Smooth muscle cell (in vitro differentiated cells): ENCODE data around the gene RAB2B. TPM values are rescaled to one million over a fixed set of nuclear protein-coding genes. Genes with fewer than 3 reads are reported as not detected.

ENCODE experiments used
- DNase-seq: peaks from one replicate; lab custom pipeline; 2025; ENCODE audit not compliant: unreplicated experiment; lab: John Stamatoyannopoulos, UW
- H2AFZ ChIP-seq: fragments of 200-600 bp; sonication (generic); 2 replicates; pipeline ENCODE4 v1.6.0; 2016; ENCODE audit warnings: antibody characterized with exemption, low read depth, mild to moderate bottlenecking
- H3F3A ChIP-seq: fragments of 200-600 bp; sonication (generic); 2 replicates; pipeline ENCODE4 v1.6.0; 2017; ENCODE audit warnings: antibody characterized with exemption, low read depth
- H3K27ac ChIP-seq: fragments of 200-600 bp; sonication (generic); 2 replicates; pipeline ENCODE4 v1.5.1; 2016; ENCODE audit warnings: low read depth, mild to moderate bottlenecking
- H3K27me3 ChIP-seq: fragments of 200-600 bp; sonication (generic); 2 replicates; pipeline ENCODE4 v1.6.1; 2016; ENCODE audit warnings: low read depth, mild to moderate bottlenecking
- H3K36me3 ChIP-seq: fragments of 200-600 bp; sonication (generic); 2 replicates; pipeline ENCODE4 v1.5.1; 2016; ENCODE audit warnings: low read depth
- H3K4me1 ChIP-seq: fragments of 200-600 bp; sonication (generic); 2 replicates; pipeline ENCODE4 v1.5.1; 2016; ENCODE audit warnings: low read depth
- H3K4me2 ChIP-seq: fragments of 200-600 bp; sonication (generic); 2 replicates; pipeline ENCODE4 v1.6.0; 2016; ENCODE audit warnings: mild to moderate bottlenecking
- H3K4me3 ChIP-seq: fragments of 200-600 bp; sonication (generic); 2 replicates; pipeline ENCODE4 v1.5.1; 2016; ENCODE audit warnings: mild to moderate bottlenecking
- H3K79me2 ChIP-seq: fragments of 200-600 bp; sonication (generic); 2 replicates; pipeline ENCODE4 v1.6.0; 2016; ENCODE audit warnings: low read depth, mild to moderate bottlenecking
- H3K9ac ChIP-seq: fragments of 200-600 bp; sonication (generic); 2 replicates; pipeline ENCODE4 v1.6.0; 2016; ENCODE audit warnings: low read depth
- H3K9me3 ChIP-seq: fragments of 200-600 bp; sonication (generic); replicated peaks from 2 replicates; pipeline ENCODE4 v1.5.1; 2016; ENCODE audit warnings: low read depth
- H4K20me1 ChIP-seq: fragments of 200-600 bp; sonication (generic); 2 replicates; pipeline ENCODE4 v1.6.0; 2016; ENCODE audit warnings: low read depth
- WGBS: methylation state at CpG from one replicate; pipeline ENCODE4 v1.1.7; 2016; ENCODE audit warnings: low lambda C conversion rate; 5-methylcytosine and 5-hydroxymethylcytosine counted together
- polyA plus RNA-seq: library from polyadenylated mRNA; unstranded; fragments of >200 nt; fragmentation: Nextera tagmentation; extraction: Ambion mirVana; gene quantifications from 2 replicates; pipeline ENCODE4 v1.2.1, GENCODE V29; 2016
- total RNA-seq: library from RNA; depleted of rRNA; stranded (reverse); fragments of >200 nt; gene quantifications from 2 replicates; pipeline ENCODE4 v1.2.3, GENCODE V29; 2014
- TF ChIP-seq, protein P1 (sequence below): fragments of 200-600 bp; sonication (generic); IDR thresholded peaks from 2 replicates; pipeline ENCODE4 v1.5.1; 2017; ENCODE audit warnings: borderline replicate concordance, mild to moderate bottlenecking, antibody characterized with exemption; ENCODE audit not compliant: insufficient read depth, poor library complexity, severe bottlenecking

Gene RAB2B
- total and polyA plus RNA-seq, 2 experiments from 2014 or later: 15.4 to 30.4 TPM

DNA sequence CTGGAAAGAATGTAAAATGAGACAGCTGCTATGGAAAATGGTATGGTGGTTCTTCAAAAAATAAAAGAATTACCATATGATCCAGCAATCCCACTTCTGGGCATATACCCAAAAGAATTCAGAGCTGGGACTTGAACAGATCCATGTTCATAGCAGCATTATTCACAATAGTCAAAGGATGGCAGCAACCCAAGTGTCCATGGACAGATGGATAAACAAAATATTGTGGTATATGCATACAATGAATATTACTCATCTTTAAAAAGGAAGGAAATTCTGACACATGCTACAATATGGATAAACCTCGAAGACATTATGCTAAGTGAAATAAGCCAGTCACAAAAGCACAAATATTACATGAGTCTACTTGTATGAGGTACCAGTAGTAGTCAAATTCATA lies 9.1 kb downstream of the RAB2B start:
- Histone ChIP-seq H4K20me1 (no peaks in the 10 kb centered on the region), H3K4me3 (no peak overlapping the region), H3F3A (no peaks in the 10 kb centered on the region), H3K79me2 (peaks cover 5% of the 10 kb centered on the region), H3K27ac (no peak overlapping the region), H3K4me2 (no peak overlapping the region), H3K36me3 (peaks cover 21% of the 10 kb centered on the region), H3K9ac (no peak overlapping the region), H3K9me3 (no peaks in the 10 kb centered on the region), H2AFZ (no peak overlapping the region), H3K4me1 (no peaks in the 10 kb centered on the region), H3K27me3 (no peaks in the 10 kb centered on the region)
- DNase-seq: no peak
- TF ChIP-seq, protein P1, sequence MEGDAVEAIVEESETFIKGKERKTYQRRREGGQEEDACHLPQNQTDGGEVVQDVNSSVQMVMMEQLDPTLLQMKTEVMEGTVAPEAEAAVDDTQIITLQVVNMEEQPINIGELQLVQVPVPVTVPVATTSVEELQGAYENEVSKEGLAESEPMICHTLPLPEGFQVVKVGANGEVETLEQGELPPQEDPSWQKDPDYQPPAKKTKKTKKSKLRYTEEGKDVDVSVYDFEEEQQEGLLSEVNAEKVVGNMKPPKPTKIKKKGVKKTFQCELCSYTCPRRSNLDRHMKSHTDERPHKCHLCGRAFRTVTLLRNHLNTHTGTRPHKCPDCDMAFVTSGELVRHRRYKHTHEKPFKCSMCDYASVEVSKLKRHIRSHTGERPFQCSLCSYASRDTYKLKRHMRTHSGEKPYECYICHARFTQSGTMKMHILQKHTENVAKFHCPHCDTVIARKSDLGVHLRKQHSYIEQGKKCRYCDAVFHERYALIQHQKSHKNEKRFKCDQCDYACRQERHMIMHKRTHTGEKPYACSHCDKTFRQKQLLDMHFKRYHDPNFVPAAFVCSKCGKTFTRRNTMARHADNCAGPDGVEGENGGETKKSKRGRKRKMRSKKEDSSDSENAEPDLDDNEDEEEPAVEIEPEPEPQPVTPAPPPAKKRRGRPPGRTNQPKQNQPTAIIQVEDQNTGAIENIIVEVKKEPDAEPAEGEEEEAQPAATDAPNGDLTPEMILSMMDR: no peak
- WGBS: 94% methylated on average over 1 of the region's 1 CpG

DNA sequence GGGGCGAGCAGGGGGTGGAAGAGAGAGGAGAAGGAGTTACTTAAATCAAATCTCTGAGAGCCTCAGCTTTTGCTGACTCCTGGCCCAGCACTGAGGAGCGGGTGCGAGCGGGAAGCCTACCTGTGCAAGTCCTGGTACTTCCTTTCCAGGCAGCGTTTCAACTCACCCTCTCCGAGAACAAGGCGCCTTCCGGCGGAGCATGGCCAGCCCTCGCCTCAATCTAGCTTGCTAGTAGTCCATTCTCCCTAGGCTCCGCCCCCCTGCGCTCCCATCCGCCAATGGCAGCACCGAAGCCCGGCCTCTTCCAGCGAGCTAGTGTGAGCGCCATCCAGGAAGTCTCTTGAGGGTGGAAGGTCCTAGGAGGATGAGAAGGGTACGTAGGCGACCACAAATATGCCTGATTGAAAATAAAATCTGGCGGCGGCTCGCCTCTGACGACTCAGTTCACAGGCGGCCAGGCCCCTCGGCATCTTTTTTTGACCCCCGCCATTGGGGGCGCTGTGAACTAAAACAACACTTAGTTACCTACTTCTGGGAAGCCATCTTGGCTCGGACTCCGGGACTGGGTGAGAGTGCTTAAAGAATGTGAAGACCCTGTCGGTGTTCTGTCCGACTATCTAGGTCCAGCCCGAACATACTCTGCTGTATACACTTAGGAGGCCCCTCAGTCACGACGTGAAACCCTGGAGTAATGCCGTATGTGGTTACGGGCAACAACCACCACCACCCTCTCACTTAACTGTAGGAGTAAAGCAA lies 20.7 kb downstream of the RAB2B start, which contains the start of gene CHD8:
CHD8 (minus strand) TSS at position 212 of the 756 bp plus-strand sequence. CDS start 24,480 bp downstream, outside the sequence.
- Histone ChIP-seq H2AFZ (peak within 1 kb of the TSS; percentile 93), H4K20me1 (peaks cover 13% of the 10 kb centered on the region), H3F3A (peaks cover 4% of the 10 kb centered on the region), H3K4me2 (peak within 1 kb of the TSS; percentile 95), H3K4me3 (peak within 1 kb of the TSS; percentile 89), H3K9ac (peak within 1 kb of the TSS; percentile 87), H3K9me3 (no peaks in the 10 kb centered on the region), H3K4me1 (peaks cover 12% of the 10 kb centered on the region), H3K27me3 (no peaks in the 10 kb centered on the region), H3K27ac (peak within 1 kb of the TSS; percentile 95), H3K36me3 (no peaks in the 10 kb centered on the region), H3K79me2 (peaks cover 47% of the 10 kb centered on the region)
- peak; percentile 99 for DNase-seq
- WGBS: 2% methylated on average over 36 of the region's 36 CpGs
- TF ChIP-seq, protein P1: peak; percentile 61

DNA sequence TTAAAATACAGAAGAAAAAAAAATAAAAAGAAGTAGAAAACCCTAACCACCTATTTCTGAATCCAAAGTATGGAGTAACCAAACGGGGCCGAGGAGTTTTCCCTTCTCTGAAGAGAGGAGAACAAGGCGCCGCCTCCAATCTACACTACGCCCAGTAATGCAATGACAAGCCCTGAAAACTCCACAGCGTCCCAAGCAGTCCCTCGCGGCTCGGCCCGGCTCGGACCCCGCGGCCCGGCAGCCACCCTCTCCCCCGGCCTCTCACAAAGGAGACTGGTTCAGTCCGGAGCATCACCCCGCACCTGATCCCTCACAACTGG lies 21.2 kb downstream of the RAB2B start:
- Histone ChIP-seq H3K9ac (peak overlapping the region; percentile 86), H4K20me1 (peaks cover 19% of the 10 kb centered on the region), H3K79me2 (peaks cover 53% of the 10 kb centered on the region), H3K27me3 (no peaks in the 10 kb centered on the region), H3K4me1 (peaks cover 12% of the 10 kb centered on the region), H2AFZ (peak overlapping the region; percentile 71), H3K4me2 (peak overlapping the region; percentile 95), H3K9me3 (no peaks in the 10 kb centered on the region), H3K36me3 (no peaks in the 10 kb centered on the region), H3K27ac (peak overlapping the region; percentile 81), H3K4me3 (peak overlapping the region; percentile 89), H3F3A (peaks cover 4% of the 10 kb centered on the region)
- under 1% methylated on average over 17 of the region's 17 CpGs for WGBS
- TF ChIP-seq, protein P1: no peak
- DNase-seq: no peak
